ENCODE results near the gene CD164L2. TPM values are rescaled to one million over a fixed set of nuclear protein-coding genes. Genes with fewer than 3 reads are reported as not detected.

CD164L2 gene
- total RNA-seq, 1 donor from 2014 or later: not detected

GRCh38 chr1:27330786-27331185, 52.3 kb downstream of the CD164L2 start:
- intact Hi-C loops (cut with micrococcal nuclease): no loop called here

Other genes starting within 250 kb of the CD164L2 start
- 24.6 and 25.4 TPM in 2 replicates for gene SLC9A1, start 228.2 kb downstream of the CD164L2 start, total RNA-seq
- gene WDTC1, start 148.7 kb downstream of the CD164L2 start, total RNA-seq: 24.0 and 24.4 TPM in 2 replicates
- gene TMEM222, start 61.2 kb downstream of the CD164L2 start, total RNA-seq: 39.5 and 39.8 TPM in 2 replicates
- gene SYTL1, start 41.3 kb downstream of the CD164L2 start, total RNA-seq: 83.6 and 90.1 TPM in 2 replicates
- 9.6 and 12.7 TPM in 2 replicates for gene MAP3K6, start 16.4 kb downstream of the CD164L2 start, total RNA-seq
- not detected in 2 replicates for gene FCN3, start 8.5 kb downstream of the CD164L2 start, total RNA-seq
- gene GPR3, start 9.3 kb upstream of the CD164L2 start, total RNA-seq: 0.39 and 0.73 TPM in 2 replicates
- gene WASF2, start 106.8 kb upstream of the CD164L2 start, total RNA-seq: 124 and 125 TPM in 2 replicates
- gene AHDC1, start 220.8 kb upstream of the CD164L2 start, total RNA-seq: 21.4 and 21.7 TPM in 2 replicates

Data from T-helper 2 cell treated with Interferon-gamma antibody and Interleukin-4, amounts not matched to agents 100 ng/mL and 5 ng/mL, for 36 hours (primary cell).